DMS 273 (cell line): ENCODE data around the gene GLYR1.

Source experiments
- DNase-seq: peaks from one replicate; lab custom pipeline; 2025; ENCODE audit not compliant: unreplicated experiment; lab: John Stamatoyannopoulos, UW

The GLYR1 gene

DNA sequence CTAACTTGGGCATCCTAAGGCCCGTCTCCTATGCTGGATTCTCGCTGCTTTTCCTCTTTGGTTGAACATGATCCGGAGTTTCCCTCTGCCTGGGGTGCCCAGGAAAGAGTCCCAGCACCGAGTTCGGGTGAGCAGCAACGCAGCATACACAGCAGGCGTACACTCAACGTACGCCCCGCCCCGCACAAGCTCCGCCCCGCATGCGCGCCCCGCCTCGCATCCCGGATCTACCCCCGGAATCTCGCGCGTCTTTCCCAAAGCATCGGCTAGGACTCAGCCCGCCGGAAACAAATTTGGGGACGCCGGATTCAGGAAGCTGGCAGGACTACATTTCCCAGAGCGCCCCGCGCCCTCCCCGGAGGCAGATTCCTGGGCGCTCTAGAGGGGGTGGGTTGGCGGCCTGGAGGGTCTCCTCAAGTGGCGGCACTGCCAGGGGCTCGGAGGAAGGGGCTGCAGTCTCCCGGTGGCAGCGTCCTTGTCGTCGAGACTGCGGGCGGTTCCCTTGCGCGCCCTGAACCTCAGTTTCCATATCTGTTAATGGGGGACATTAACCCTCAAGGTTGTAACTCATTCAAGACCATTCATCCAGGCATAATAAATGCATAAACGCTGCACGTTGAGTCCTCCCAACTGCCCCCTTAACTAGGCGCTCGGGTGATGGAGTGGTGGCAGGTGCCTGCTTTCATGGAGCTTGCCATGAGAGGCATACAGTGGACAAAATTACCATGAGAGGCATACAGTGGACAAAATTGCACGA is 78.4 kb downstream of the GLYR1 start:
- peak; percentile 99 for DNase-seq

DNA sequence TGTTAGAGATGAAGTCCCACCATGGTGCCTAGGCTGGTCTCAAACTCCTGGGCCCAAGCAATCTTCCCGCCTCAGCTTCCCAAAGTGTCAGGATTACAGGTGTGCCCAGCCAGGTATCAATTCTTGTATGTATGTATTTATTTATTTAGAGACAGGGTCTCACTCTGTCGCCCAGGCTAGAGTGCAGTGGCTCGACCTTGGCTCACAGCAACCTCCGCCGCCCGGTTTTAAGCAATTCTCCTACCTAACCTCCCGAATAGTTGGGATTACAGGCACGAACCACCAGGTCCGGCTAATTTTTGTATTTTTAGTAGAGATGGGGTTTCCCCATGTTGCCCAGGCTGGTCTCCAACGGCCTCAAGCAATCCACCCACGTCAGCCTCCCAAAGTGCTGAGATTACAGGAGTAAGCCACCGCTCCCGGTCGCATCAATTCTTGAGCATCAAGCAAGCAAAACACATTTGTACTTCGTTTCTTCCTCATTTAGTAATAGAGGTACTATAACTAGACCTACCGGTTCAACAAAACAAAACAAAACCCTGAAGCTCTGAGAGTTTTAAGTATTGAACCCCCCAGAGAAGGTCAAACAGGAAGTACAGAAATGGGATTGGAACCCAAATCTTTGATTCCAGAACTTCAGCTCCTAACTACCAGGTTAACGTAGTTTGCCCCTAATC is 79.1 kb downstream of the GLYR1 start:
- DNase-seq = peak; percentile 64

DNA sequence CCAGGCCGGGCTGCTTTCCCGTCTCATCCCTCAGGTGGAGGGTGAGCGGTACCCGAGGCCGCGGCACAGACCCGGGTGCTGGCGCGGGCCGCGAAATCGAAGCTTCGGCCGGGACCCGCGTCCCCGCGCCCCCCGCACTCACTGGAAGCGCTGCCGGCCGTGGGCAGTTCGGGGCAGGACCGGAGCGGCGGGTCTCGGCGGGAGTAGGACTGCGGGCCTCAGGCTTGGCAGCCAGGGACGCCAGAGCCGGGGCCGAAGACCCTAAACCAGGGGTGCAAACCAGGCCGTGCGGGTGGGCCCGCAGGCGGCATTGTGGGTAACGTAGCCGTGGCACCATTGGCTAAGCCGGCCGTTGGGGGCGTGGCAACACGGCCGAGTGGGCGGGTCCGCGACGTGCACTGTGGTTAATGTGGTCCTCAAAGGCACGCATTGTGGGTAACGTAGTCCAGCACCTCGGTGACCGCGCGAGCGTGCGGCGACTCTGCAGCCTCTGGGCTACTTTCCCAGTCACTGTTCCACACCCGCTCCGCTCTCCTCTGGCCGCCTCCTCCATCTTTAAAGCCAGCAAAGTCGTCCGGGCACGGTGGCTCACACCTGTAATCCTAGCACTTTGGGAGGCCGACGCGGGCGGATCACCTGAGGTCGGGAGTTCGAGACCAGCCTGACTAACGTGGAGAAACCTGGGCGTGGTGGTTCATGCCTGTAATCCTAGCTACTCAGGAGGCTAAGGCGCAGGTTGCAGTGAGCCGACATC is 80.0 kb downstream of the GLYR1 start, which contains the start of gene ZNF500:
Gene ZNF500 (minus strand): TSS at position 288 of the 754 bp plus-strand sequence. CDS start 1,184 bp downstream, outside the sequence.
- DNase-seq = peak; percentile 99

DNA sequence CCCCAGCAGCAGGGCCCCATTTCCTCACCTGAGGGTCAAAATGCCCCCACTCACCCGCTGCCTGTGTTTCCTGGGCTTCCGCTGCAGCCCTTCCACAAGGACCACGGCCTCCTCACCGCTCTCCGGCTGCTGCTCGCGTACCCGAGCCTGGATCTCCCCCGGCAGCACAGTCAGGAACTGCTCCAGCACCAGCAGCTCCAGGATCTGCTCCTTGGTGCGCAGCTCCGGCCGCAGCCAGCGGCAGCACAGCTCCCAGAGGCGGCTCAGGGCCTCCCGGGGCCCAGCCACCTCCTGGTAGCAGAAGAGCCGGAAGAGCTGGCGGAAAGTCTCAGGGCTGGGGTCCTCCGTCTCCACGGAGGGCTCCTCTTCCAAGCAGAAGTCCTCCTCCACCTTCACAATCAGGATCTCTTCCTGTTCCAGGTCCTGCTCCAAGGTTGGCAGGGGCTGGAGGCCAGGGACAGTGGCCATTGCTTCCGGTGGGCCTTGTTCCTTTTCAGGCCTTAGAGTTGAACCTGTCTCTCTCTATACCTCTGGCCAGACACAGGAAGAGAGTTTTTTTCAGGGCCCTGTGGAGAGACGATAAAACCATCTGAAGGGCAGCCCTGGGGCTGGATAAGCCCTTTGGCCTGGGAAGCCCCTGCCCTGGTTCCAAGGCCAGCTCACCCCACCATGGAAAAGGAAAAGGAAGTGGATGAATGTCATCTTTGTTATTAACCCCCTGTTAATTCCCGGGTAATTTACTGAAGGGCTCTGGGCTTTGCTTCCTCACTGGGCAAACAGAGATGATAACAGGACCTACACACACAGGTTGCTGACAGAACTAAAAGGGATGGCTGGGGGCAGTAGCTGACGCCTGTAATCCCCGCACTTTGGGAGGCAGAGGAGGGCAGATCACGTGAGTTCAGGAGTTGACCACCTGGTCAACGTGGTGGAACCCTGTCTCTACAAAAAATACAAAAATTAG is 81.3 kb downstream of the GLYR1 start:
- DNase-seq = no peak

DNA sequence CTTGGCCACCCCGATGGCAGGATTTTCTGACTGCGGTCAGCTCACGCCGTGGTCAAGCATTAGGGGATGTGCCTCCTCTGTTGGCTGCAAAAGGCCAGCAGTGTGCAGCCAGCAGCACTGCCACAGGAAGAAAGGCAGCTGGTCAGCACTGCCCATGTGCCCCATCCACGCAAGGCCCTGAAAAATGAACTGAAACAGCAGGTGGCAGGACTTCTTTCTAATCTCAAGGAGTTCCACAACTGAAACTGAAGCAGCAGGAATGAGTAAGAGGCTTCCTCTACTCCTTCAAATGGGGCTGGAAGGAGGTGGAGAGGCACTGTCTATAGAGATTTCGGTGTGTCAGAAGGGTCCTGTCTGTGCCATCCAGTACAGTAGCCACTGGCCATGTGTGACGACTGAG is 83.3 kb downstream of the GLYR1 start:
- DNase-seq = no peak

DNA sequence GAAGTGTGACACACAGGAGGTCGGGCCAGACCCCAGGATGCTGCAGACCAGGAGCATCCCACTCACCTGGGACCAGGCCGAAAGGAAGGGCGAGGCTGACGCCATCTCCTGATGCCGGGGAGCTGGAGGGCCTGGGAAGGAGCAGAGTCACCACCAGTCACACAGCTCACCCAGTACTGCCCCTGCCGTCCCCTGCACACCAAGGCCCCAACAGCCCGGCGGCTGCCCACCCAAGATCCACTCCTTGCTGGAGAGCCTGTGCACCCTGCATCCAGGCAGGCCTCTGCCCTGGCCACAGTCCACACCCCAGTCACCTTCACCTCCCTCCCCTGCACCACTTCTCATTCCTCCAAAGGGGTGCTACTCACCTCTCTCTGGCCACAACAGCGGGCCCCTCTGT is 84.9 kb downstream of the GLYR1 start:
- no peak for DNase-seq

DNA sequence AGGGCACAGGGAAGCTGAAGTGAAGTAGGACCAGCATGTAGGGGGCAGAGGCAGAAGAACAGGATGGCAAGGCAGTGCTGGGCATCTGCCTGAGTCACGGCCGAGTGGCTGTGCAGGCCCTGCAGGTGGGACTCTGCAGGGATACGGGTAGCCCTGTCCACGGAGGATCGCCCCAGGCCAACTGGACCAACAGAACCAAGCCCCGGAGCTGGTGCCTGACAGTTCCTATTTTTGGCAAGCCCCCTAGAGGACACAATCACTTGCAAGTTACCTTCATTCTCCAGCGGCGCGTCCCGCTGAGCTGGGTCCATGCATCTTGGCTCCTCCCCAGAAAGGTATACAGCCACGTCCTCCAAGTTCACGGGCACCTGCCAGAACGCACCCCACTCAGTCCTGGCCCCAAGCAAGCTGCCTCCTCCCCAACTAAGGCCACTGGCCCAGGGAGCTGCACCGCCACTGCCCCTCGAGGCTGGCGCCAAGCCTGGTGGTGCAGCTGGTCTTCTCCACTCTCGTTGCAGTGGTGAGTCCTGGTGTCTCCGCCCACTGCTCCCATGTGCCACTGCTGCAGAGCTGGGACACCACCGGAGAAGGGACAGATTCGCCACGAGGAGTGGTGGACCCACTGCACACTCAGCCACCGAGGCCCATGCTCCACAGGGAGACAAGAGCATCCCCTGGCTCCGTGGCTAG is 86.7 kb downstream of the GLYR1 start:
- DNase-seq = no peak

DNA sequence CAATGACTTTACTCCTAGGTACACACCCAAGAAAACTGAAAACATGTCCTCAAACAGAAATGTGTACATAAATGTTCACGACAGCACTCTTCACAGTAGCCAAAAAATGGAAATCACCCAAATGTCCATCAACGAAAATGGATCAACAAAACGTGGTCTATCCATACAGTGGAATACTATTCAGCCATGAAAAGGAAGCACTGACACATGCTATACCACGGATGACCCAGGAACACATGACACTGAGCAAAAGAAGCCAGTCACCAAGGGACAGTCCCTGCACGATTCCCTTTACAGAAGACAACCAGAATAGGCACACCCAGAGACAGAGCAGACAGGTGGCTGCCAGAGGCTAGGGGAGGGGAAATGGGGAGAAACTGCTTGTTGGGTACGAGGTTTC is 91.4 kb downstream of the GLYR1 start:
- DNase-seq = no peak

DNA sequence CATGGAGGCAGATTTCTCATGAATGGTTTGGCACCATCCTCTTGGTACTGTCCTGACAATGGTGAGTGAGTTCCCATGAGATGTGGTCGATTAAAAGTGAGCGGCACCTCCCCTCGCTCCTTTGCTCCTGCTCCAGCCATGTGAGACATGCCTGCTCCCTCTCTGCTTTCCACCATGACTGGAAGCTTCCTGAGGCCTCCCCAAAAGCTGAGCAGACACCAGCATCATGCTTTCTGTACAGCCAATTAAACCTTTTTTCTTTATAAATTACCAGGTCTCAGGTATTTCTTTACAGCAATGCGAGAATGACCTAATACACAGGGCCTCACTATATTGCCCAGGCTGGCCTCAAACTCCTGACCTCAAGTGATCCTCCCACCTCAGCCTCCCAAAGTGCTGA is 92.2 kb downstream of the GLYR1 start:
- no peak for DNase-seq

DNA sequence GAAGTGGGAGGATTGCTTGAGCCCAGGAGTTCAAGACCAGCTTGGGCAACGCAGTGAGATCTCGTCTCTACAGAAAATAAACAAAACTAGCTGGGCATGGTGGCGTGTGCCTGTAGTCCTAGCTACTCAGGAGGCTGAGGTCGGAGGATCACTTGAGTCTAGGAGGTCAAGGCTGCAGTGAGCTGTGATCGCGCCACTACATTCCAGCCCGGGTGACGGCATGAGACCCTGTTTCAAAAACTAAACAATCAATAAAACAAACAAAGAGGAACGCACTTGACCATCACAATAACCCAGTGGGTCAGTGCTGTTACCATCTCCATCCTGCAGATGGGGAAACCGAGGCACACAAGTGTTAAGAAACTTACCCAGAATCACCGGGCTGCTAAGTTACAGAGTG is 93.9 kb downstream of the GLYR1 start:
- no peak for DNase-seq
